PC-9 (cell line): Measurements from ENCODE around the gene UBE2L3.

ENCODE experiments used
- EZH2 ChIP-seq: fragments of 200-600 bp; sonication (generic); IDR thresholded peaks from 2 replicates; pipeline ENCODE4 v1.8.0; 2017; ENCODE audit warnings: antibody characterized with exemption, low read depth
- TF ChIP-seq, protein P1 (sequence below): fragments of 200-600 bp; sonication (generic); conservative IDR thresholded peaks from 2 replicates; pipeline ENCODE4 v1.6.1; 2017; ENCODE audit warnings: mixed run types, antibody characterized with exemption, mild to moderate bottlenecking, moderate library complexity

DNA sequence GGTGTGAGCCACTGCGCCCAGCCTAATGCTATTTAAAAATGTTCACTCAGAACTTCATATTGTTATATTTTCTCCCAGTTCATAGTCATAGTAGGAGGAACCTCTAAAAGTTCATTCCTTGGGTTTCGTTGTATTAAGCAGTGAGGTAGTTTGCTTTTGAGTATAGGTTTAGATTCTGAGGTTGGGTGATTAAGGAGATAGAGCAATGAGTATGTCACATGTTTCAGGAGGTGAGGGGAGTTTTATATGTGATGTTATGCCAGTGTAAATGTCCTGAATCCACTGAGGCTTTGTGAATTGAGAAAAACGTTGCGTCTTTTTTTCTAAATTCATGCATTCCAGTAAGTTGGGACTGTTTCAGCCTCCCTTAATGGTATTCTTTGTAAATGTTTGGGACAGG is 4.2 kb downstream of the UBE2L3 start:
- TF ChIP-seq, protein P1, sequence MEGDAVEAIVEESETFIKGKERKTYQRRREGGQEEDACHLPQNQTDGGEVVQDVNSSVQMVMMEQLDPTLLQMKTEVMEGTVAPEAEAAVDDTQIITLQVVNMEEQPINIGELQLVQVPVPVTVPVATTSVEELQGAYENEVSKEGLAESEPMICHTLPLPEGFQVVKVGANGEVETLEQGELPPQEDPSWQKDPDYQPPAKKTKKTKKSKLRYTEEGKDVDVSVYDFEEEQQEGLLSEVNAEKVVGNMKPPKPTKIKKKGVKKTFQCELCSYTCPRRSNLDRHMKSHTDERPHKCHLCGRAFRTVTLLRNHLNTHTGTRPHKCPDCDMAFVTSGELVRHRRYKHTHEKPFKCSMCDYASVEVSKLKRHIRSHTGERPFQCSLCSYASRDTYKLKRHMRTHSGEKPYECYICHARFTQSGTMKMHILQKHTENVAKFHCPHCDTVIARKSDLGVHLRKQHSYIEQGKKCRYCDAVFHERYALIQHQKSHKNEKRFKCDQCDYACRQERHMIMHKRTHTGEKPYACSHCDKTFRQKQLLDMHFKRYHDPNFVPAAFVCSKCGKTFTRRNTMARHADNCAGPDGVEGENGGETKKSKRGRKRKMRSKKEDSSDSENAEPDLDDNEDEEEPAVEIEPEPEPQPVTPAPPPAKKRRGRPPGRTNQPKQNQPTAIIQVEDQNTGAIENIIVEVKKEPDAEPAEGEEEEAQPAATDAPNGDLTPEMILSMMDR: no peak
- TF ChIP-seq EZH2: no peak
